GM19467 (cell line): Measurements from ENCODE around the gene RAB33B.

Source experiments
- ATAC-seq: cut with Tn5 transposase; IDR thresholded peaks from one replicate; pipeline ENCODE4 v1.9.1; 2021; ENCODE audit warnings: mild to moderate bottlenecking, moderate library complexity; ENCODE audit not compliant: unreplicated experiment

Gene RAB33B

GRCh38 chr4:139503622-139504166 lies 49.8 kb downstream of the RAB33B start:
- ATAC-seq = no peak

- no peak for ATAC-seq
These were observed 52.9 kb downstream of the RAB33B start for GRCh38 chr4:139506774-139507173.

- ATAC-seq = no peak
These were observed 54.8 kb downstream of the RAB33B start for GRCh38 chr4:139508581-139509237.

GRCh38 chr4:139509727-139510410 lies 55.9 kb downstream of the RAB33B start:
- ATAC-seq = no peak

GRCh38 chr4:139511320-139511719 lies 57.4 kb downstream of the RAB33B start:
- no peak for ATAC-seq

GRCh38 chr4:139514382-139515059 lies 60.6 kb downstream of the RAB33B start:
- no peak for ATAC-seq

- no peak for ATAC-seq
These were observed 61.6 kb downstream of the RAB33B start for GRCh38 chr4:139515531-139515958.

GRCh38 chr4:139521754-139522401 lies 68.0 kb downstream of the RAB33B start:
- ATAC-seq = no peak

- ATAC-seq = no peak
These were observed 68.5 kb downstream of the RAB33B start for GRCh38 chr4:139522457-139522856.

GRCh38 chr4:139523076-139523475 lies 69.2 kb downstream of the RAB33B start:
- no peak for ATAC-seq

- ATAC-seq = no peak
These were observed 70.2 kb downstream of the RAB33B start for GRCh38 chr4:139524062-139524631.

GRCh38 chr4:139525414-139525813 lies 71.5 kb downstream of the RAB33B start:
- ATAC-seq = no peak
